ENCODE results near the gene AKR1C8.

GRCh38 chr10:5136468-5137087 is 48.4 kb downstream of the AKR1C8 start:
- TF ChIP-seq CTCF (IDR thresholded peaks at IDR 0.05; ENCODE audit: low read depth, low read length): no peak
- no peak for TF ChIP-seq MAX (IDR thresholded peaks at IDR 0.05; ENCODE audit: low read depth, low read length)
- no peak for TF ChIP-seq MYC (IDR thresholded peaks at IDR 0.05; ENCODE audit: low read depth, low read length)
- no peak for TF ChIP-seq POLR2A (IDR thresholded peaks at IDR 0.05; ENCODE audit: extremely low read depth, insufficient read length)

All from NB4 (cell line).